Neural cell (in vitro differentiated cells): ENCODE measurements around the gene ROPN1. TPM values are rescaled to one million over a fixed set of nuclear protein-coding genes. Genes with fewer than 3 reads are reported as not detected.
A peak's percentile ranks its signal among the peaks of the same experiment; 100 is the strongest.

ENCODE experiments used
- H2AFZ ChIP-seq: fragments of 200-600, 300-800 bp; sonication (generic), shearing (Covaris generic); 2 replicates; pipeline ENCODE4 v1.6.0; 2014; ENCODE audit warnings: low read depth, mild to moderate bottlenecking, antibody characterized with exemption, low read length, moderate library complexity
- H3F3A ChIP-seq: fragments of 200-600 bp; shearing (Covaris generic); 2 replicates; pipeline ENCODE4 v1.6.1; 2016; ENCODE audit warnings: mild to moderate bottlenecking, moderate library complexity, mixed read lengths, antibody characterized with exemption, low read length; ENCODE audit not compliant: insufficient read depth, poor library complexity, severe bottlenecking
- H3K27ac ChIP-seq: fragments of 200-600, 300-800 bp; sonication (generic), shearing (Covaris generic); 2 replicates; pipeline ENCODE4 v1.5.1; 2014; ENCODE audit warnings: mild to moderate bottlenecking, low read length, moderate library complexity
- H3K27me3 ChIP-seq: fragments of 300-800, 200-600 bp; sonication (generic), shearing (Covaris generic); 2 replicates; pipeline ENCODE4 v1.6.0; 2014; ENCODE audit warnings: mild to moderate bottlenecking, low read depth, low read length, moderate library complexity; ENCODE audit not compliant: insufficient read depth
- H3K36me3 ChIP-seq: fragments of 300-800, 200-600 bp; sonication (generic), shearing (Covaris generic); 2 replicates; pipeline ENCODE4 v1.5.1; 2014; ENCODE audit warnings: mild to moderate bottlenecking, antibody characterized with exemption, low read length, moderate library complexity; ENCODE audit not compliant: insufficient read depth
- H3K4me2 ChIP-seq: fragments of 300-800, 200-600 bp; sonication (generic), shearing (Covaris generic); 2 replicates; pipeline ENCODE4 v1.6.0; 2014; ENCODE audit warnings: mild to moderate bottlenecking, low read length
- H3K4me3 ChIP-seq: fragments of 300-800, 200-600 bp; sonication (generic), shearing (Covaris generic); 2 replicates; pipeline ENCODE4 v1.5.1; 2014; ENCODE audit warnings: mild to moderate bottlenecking, low read length, moderate library complexity
- H3K79me2 ChIP-seq: fragments of 200-600 bp; shearing (Covaris generic); replicated peaks from 2 replicates; pipeline ENCODE4 v1.6.0; 2014; ENCODE audit warnings: mild to moderate bottlenecking, low read length, moderate library complexity; ENCODE audit not compliant: insufficient read depth
- H3K9ac ChIP-seq: fragments of 300-800, 200-600 bp; sonication (generic), shearing (Covaris generic); 2 replicates; pipeline ENCODE4 v1.6.1; 2016; ENCODE audit warnings: mild to moderate bottlenecking, low read length, mixed read lengths
- H3K9me2 ChIP-seq: fragments of 200-600 bp; shearing (Covaris generic); 2 replicates; pipeline ENCODE4 v1.6.1; 2016; ENCODE audit warnings: mild to moderate bottlenecking, low read length, mixed read lengths; ENCODE audit not compliant: insufficient read depth
- H3K9me3 ChIP-seq: fragments of 200-600, 300-800 bp; sonication (generic), shearing (Covaris generic); 2 replicates; pipeline ENCODE4 v1.6.1; 2016; ENCODE audit warnings: mild to moderate bottlenecking, mixed run types, low read length, moderate library complexity, mixed read lengths
- H4K20me1 ChIP-seq: fragments of 200-600 bp; shearing (Covaris generic); 2 replicates; pipeline ENCODE4 v1.6.1; 2016; ENCODE audit warnings: mild to moderate bottlenecking, mixed run types; ENCODE audit not compliant: insufficient read depth
- CTCF ChIP-seq: fragments of 450-650 bp; IDR thresholded peaks from 2 replicates; pipeline ENCODE4 v1.5.1; 2014; ENCODE audit warnings: antibody characterized with exemption, mild to moderate bottlenecking, moderate library complexity; ENCODE audit not compliant: poor library complexity, severe bottlenecking
- EP300 ChIP-seq: fragments of 450-650 bp; conservative IDR thresholded peaks from 2 replicates; pipeline ENCODE4 v1.6.1; 2014; ENCODE audit warnings: antibody characterized with exemption, mild to moderate bottlenecking, moderate library complexity; ENCODE audit not compliant: poor library complexity, severe bottlenecking
- EZH2 ChIP-seq: fragments of 200-600, 300-800 bp; shearing (Covaris generic), sonication (generic); IDR thresholded peaks from 2 replicates; pipeline ENCODE4 v1.6.1; 2014; ENCODE audit warnings: antibody characterized with exemption, low read length, borderline replicate concordance, mild to moderate bottlenecking; ENCODE audit not compliant: insufficient read depth, poor library complexity, severe bottlenecking
- MXI1 ChIP-seq: fragments of 450-650 bp; conservative IDR thresholded peaks from 2 replicates; pipeline ENCODE4 v1.6.1; 2014; ENCODE audit warnings: antibody characterized with exemption, mild to moderate bottlenecking; ENCODE audit not compliant: poor library complexity, severe bottlenecking
- POLR2AphosphoS5 ChIP-seq: IDR thresholded peaks from 2 replicates; pipeline ENCODE4 v1.6.1; 2012
- RAD21 ChIP-seq: fragments of 450-650 bp; conservative IDR thresholded peaks from 2 replicates; pipeline ENCODE4 v1.6.1; 2014; ENCODE audit warnings: antibody characterized with exemption, mild to moderate bottlenecking, moderate library complexity
- REST ChIP-seq: IDR thresholded peaks from 2 replicates; pipeline ENCODE4 v1.6.1; 2012; ENCODE audit warnings: borderline replicate concordance
- SMC3 ChIP-seq: fragments of 450-650 bp; conservative IDR thresholded peaks from 2 replicates; pipeline ENCODE4 v1.6.1; 2014; ENCODE audit warnings: antibody characterized with exemption, mild to moderate bottlenecking, moderate library complexity; ENCODE audit not compliant: poor library complexity
- TAF1 ChIP-seq: IDR thresholded peaks from 2 replicates; pipeline ENCODE4 v1.6.1; 2012; ENCODE audit warnings: low read depth
- polyA plus RNA-seq: library from polyadenylated mRNA; depleted of rRNA; stranded (reverse); fragments of >200 nt; gene quantifications from 2 replicates; pipeline ENCODE4 v1.2.3, GENCODE V29; 2014

ROPN1 gene
- polyA plus RNA-seq, 1 donor from 2014 or later: not detected

- no peaks in the 10 kb centered on the region for H3F3A ChIP-seq
- no peak overlapping the region for H2AFZ ChIP-seq
- TF ChIP-seq CTCF (no peak), POLR2AphosphoS5 (no peak), REST (no peak), RAD21 (no peak), SMC3 (no peak), EP300 (no peak), MXI1 (no peak), EZH2 (no peak), TAF1 (no peak)
- no peak overlapping the region for H3K27ac ChIP-seq
- no peaks in the 10 kb centered on the region for H3K36me3 ChIP-seq
- H3K27me3 ChIP-seq: no peaks in the 10 kb centered on the region
- H3K9me3 ChIP-seq: no peaks in the 10 kb centered on the region
- no peaks in the 10 kb centered on the region for H3K9me2 ChIP-seq
- peaks cover 15% of the 10 kb centered on the region for H3K79me2 ChIP-seq
- H3K9ac ChIP-seq: no peak overlapping the region
- peak overlapping the region; percentile 80 for H3K4me3 ChIP-seq
- H3K4me2 ChIP-seq: peak overlapping the region; percentile 32
- no peaks in the 10 kb centered on the region for H4K20me1 ChIP-seq
These were observed 30.4 kb downstream of the ROPN1 start for GRCh38 chr3:123961508-123961856.

GRCh38 chr3:123960781-123961507, 31.0 kb downstream of the ROPN1 start, which contains the start of gene CCDC14:
CCDC14 (minus strand) TSS chr3:123961229; CDS start chr3:123961173, 56 bp downstream.
- peaks cover 2% of the 10 kb centered on the region for H3K36me3 ChIP-seq
- H3K9me3 ChIP-seq: no peaks in the 10 kb centered on the region
- H3K27me3 ChIP-seq: no peaks in the 10 kb centered on the region
- no peak for TF ChIP-seq CTCF
- peak; percentile 70 for TF ChIP-seq MXI1
- TF ChIP-seq POLR2AphosphoS5: peak; percentile 85
- no peak for TF ChIP-seq EZH2
- no peak for TF ChIP-seq RAD21
- no peak for TF ChIP-seq EP300
- peak; percentile 44 for TF ChIP-seq SMC3
- TF ChIP-seq TAF1: no peak
- peak; percentile 65 for TF ChIP-seq REST
- peaks cover 15% of the 10 kb centered on the region for H3K79me2 ChIP-seq
- H3K4me2 ChIP-seq: peak within 1 kb of the TSS; percentile 77
- no peaks in the 10 kb centered on the region for H3K9me2 ChIP-seq
- peak within 1 kb of the TSS; percentile 80 for H3K4me3 ChIP-seq
- H3K27ac ChIP-seq: peak within 1 kb of the TSS; percentile 79
- no peaks in the 10 kb centered on the region for H3F3A ChIP-seq
- H2AFZ ChIP-seq: peak within 1 kb of the TSS; percentile 92
- peak within 1 kb of the TSS; percentile 77 for H3K9ac ChIP-seq
- H4K20me1 ChIP-seq: no peaks in the 10 kb centered on the region
